OCI-LY3 (cell line): ENCODE data around the gene LINS1.

Experiments used
- H2AFZ ChIP-seq: fragments of 200-600, 300-600 bp; shearing (Covaris generic); 2 replicates; pipeline ENCODE4 v1.6.0; 2014; ENCODE audit warnings: antibody characterized with exemption, low read depth, low read length
- H3K27ac ChIP-seq: fragments of 200-600, 300-600 bp; sonication (generic); 2 replicates; pipeline ENCODE4 v1.5.1; 2014; ENCODE audit warnings: mild to moderate bottlenecking, low read length, moderate library complexity, mixed read lengths
- H3K27me3 ChIP-seq: fragments of 200-600, 300-600 bp; sonication (generic); 2 replicates; pipeline ENCODE4 v1.6.1; 2014; ENCODE audit warnings: low read depth, low read length, mixed read lengths
- H3K36me3 ChIP-seq: fragments of 200-600, 300-600 bp; sonication (generic); replicated peaks from 2 replicates; pipeline ENCODE3; 2014; ENCODE audit warnings: low read depth, low read length, mixed read lengths
- H3K4me1 ChIP-seq: fragments of 300-600, 200-600 bp; sonication (generic); 2 replicates; pipeline ENCODE4 v1.6.1; 2014; ENCODE audit warnings: low read length, mixed read lengths
- H3K4me2 ChIP-seq: fragments of 200-600, 300-600 bp; sonication (generic); 2 replicates; pipeline ENCODE4 v1.6.1; 2014; ENCODE audit warnings: low read length, mixed read lengths
- H3K4me3 ChIP-seq: fragments of 300-600, 200-600 bp; sonication (generic); 2 replicates; pipeline ENCODE4 v1.5.1; 2014; ENCODE audit warnings: antibody characterized with exemption, mild to moderate bottlenecking, low read length, moderate library complexity
- H3K79me2 ChIP-seq: fragments of 300-600, 200-600 bp; shearing (Covaris generic); 2 replicates; pipeline ENCODE4 v1.6.1; 2014; ENCODE audit warnings: mild to moderate bottlenecking, low read length, mixed read lengths
- H3K9ac ChIP-seq: fragments of 300-600, 200-600 bp; shearing (Covaris generic); 2 replicates; pipeline ENCODE4 v1.6.0; 2014; ENCODE audit warnings: mild to moderate bottlenecking, low read length, moderate library complexity
- H3K9me3 ChIP-seq: fragments of 200-600, 300-600 bp; shearing (Covaris generic); 2 replicates; pipeline ENCODE4 v1.6.1; 2014; ENCODE audit warnings: low read length, mixed read lengths; ENCODE audit not compliant: insufficient read depth
- H4K20me1 ChIP-seq: fragments of 200-600, 300-600 bp; sonication (generic); 2 replicates; pipeline ENCODE4 v1.6.1; 2016; ENCODE audit warnings: low read length, mixed read lengths; ENCODE audit not compliant: insufficient read depth
- CTCF ChIP-seq: fragments of 200-600, 300-600 bp; sonication (generic); IDR thresholded peaks from 2 replicates; pipeline ENCODE4 v1.5.1; 2014; ENCODE audit warnings: antibody characterized with exemption, low read length, low read depth
- EZH2phosphoT487 ChIP-seq: fragments of 200-600 bp; shearing (Covaris generic); IDR thresholded peaks from 2 replicates; pipeline ENCODE4 v1.6.1; 2018; ENCODE audit warnings: antibody characterized with exemption, mixed run types, low read depth

The LINS1 gene

GRCh38 chr15:100521907-100522306 is 80.1 kb downstream of the LINS1 start:
- no peak for TF ChIP-seq CTCF
- TF ChIP-seq EZH2phosphoT487 = no peak
- Histone ChIP-seq H3K4me2 (no peak overlapping the region), H3K4me1 (no peaks in the 10 kb centered on the region), H2AFZ (no peak overlapping the region), H3K9ac (no peak overlapping the region), H3K27me3 (peaks cover 10% of the 10 kb centered on the region; the same call in 1 of the 2 replicates), H3K4me3 (no peak overlapping the region), H3K27ac (no peak overlapping the region), H3K79me2 (no peaks in the 10 kb centered on the region), H3K36me3 (no peaks in the 10 kb centered on the region), H3K9me3 (no peaks in the 10 kb centered on the region), H4K20me1 (no peaks in the 10 kb centered on the region)

DNA sequence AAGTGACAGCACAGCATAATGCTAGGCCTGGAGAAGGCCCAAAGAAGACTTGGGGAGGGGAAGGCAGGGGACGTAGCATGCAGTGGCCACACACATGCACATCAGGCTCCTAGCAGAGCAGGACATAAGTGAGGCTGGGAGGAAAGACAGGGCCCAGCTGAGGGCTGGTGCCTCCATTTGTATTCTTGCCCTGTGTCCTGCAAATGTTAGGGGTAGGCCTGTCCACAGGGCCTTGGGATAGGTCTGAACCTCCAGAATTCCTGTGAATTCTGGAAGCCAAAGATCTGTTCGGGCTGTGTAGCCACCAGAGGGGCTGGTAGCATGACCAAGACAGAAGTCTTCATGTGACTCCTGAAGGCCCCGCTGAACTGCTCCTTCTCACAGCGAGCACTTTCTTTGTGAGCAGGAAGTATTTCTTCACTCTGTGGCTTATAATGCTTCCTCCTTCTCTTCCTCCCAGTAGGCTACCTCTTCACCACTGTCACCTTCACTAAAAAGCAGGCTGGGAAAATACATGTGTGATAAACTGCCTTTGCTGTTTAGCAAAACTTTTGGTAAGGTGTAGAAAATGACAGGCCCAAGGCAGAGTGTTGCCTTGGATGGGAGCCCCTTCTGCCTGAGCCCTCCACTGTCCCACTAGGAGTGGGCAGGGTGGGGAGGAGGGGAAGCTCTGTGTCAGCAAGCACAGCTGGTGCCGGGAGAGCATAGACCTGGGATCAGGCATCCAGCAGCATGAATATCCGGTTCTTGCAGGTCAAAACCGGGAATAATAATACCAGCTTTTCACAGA is 81.7 kb downstream of the LINS1 start:
- no peaks in the 10 kb centered on the region for H3K36me3 ChIP-seq
- TF ChIP-seq CTCF (no peak), EZH2phosphoT487 (no peak)
- H3K27me3 ChIP-seq = peaks cover 17% of the 10 kb centered on the region; the same call in 1 of the 2 replicates
- no peaks in the 10 kb centered on the region for H3K9me3 ChIP-seq
- H3K9ac ChIP-seq = no peak overlapping the region
- H3K4me2 ChIP-seq = no peak overlapping the region
- H4K20me1 ChIP-seq = no peaks in the 10 kb centered on the region
- no peak overlapping the region for H3K27ac ChIP-seq
- H3K4me3 ChIP-seq = no peak overlapping the region
- no peaks in the 10 kb centered on the region for H3K4me1 ChIP-seq
- no peak overlapping the region for H2AFZ ChIP-seq
- no peaks in the 10 kb centered on the region for H3K79me2 ChIP-seq

GRCh38 chr15:100517846-100518245 is 84.1 kb downstream of the LINS1 start:
- H3K4me2 ChIP-seq = no peak overlapping the region
- no peak overlapping the region for H3K9ac ChIP-seq
- no peaks in the 10 kb centered on the region for H3K9me3 ChIP-seq
- H3K4me3 ChIP-seq = no peak overlapping the region
- no peaks in the 10 kb centered on the region; the same call in 1 of the 2 replicates for H4K20me1 ChIP-seq
- H3K4me1 ChIP-seq = peaks cover 2% of the 10 kb centered on the region; the same call in 1 of the 2 replicates
- no peaks in the 10 kb centered on the region for H3K36me3 ChIP-seq
- no peak overlapping the region for H3K27ac ChIP-seq
- H3K27me3 ChIP-seq = peaks cover 17% of the 10 kb centered on the region; the same call in 1 of the 2 replicates
- TF ChIP-seq EZH2phosphoT487 = no peak
- TF ChIP-seq CTCF = no peak
- H2AFZ ChIP-seq = no peak overlapping the region
- H3K79me2 ChIP-seq = no peaks in the 10 kb centered on the region
